Astrocyte (in vitro differentiated cells and primary cell): ENCODE results near the gene CLTCL1. TPM values are rescaled to one million over a fixed set of nuclear protein-coding genes. Genes with fewer than 3 reads are reported as not detected.

ENCODE experiments used
- DNase-seq: peaks from one replicate; pipeline ENCODE4 v3.0.0-alpha.2; 2010; ENCODE audit warnings: low read depth
- FAIRE-seq: peaks from 2 replicates; lab custom pipeline; 2011; peaks lifted over from hg19 to GRCh38; lab: Jason Lieb, UNC
- H2AFZ ChIP-seq: 2 replicates; pipeline ENCODE4 v1.6.0; 2012; ENCODE audit warnings: low read depth, low read length, inconsistent platforms
- H3K27ac ChIP-seq: 2 replicates; pipeline ENCODE4 v1.5.1; 2011; ENCODE audit warnings: low read depth, low read length, inconsistent platforms
- H3K27me3 ChIP-seq: 2 replicates; pipeline ENCODE4 v1.6.0; 2011; ENCODE audit warnings: low read length, inconsistent platforms; ENCODE audit not compliant: insufficient read depth
- H3K36me3 ChIP-seq: 2 replicates; pipeline ENCODE4 v1.5.1; 2011; ENCODE audit warnings: low read length, inconsistent platforms; ENCODE audit not compliant: insufficient read depth
- H3K4me1 ChIP-seq: 2 replicates; pipeline ENCODE4 v1.5.1; 2011; ENCODE audit warnings: low read length, inconsistent platforms; ENCODE audit not compliant: insufficient read depth
- H3K4me2 ChIP-seq: 2 replicates; pipeline ENCODE4 v1.6.0; 2012; ENCODE audit warnings: low read length, inconsistent platforms
- H3K4me3 ChIP-seq: 2 replicates; pipeline ENCODE4 v1.5.1; 2011; ENCODE audit warnings: low read depth, mild to moderate bottlenecking, low read length, inconsistent platforms; ENCODE audit not compliant: insufficient read depth
- H3K79me2 ChIP-seq: 2 replicates; pipeline ENCODE4 v1.6.0; 2012; ENCODE audit warnings: mild to moderate bottlenecking, low read length, inconsistent platforms; ENCODE audit not compliant: insufficient read depth
- H3K9ac ChIP-seq: 2 replicates; pipeline ENCODE4 v1.6.0; 2012; ENCODE audit warnings: mild to moderate bottlenecking, low read length, inconsistent platforms
- H3K9me3 ChIP-seq: 2 replicates; pipeline ENCODE4 v1.5.1; 2012; ENCODE audit warnings: low read depth, mild to moderate bottlenecking, low read length, inconsistent platforms; ENCODE audit not compliant: insufficient read depth
- H4K20me1 ChIP-seq: 2 replicates; pipeline ENCODE4 v1.6.0; 2012; ENCODE audit warnings: low read length, inconsistent platforms; ENCODE audit not compliant: insufficient read depth
- H3K27ac Mint-ChIP-seq: one replicate; pipeline ENCODE4 v1.8.0; 2021; ENCODE audit warnings: mild to moderate bottlenecking, mixed read lengths; ENCODE audit not compliant: unreplicated experiment
- H3K27me3 Mint-ChIP-seq: one replicate; pipeline ENCODE4 v1.8.0; 2021; ENCODE audit warnings: low read depth, mixed read lengths; ENCODE audit not compliant: unreplicated experiment
- H3K36me3 Mint-ChIP-seq: one replicate; pipeline ENCODE4 v1.8.0; 2021; ENCODE audit warnings: low read depth, mixed read lengths; ENCODE audit not compliant: unreplicated experiment
- H3K4me1 Mint-ChIP-seq: one replicate; pipeline ENCODE4 v1.8.0; 2021; ENCODE audit warnings: low read depth, mixed read lengths; ENCODE audit not compliant: unreplicated experiment
- H3K4me3 Mint-ChIP-seq: one replicate; pipeline ENCODE4 v1.8.0; 2021; ENCODE audit warnings: mild to moderate bottlenecking, moderate library complexity, mixed read lengths; ENCODE audit not compliant: unreplicated experiment
- H3K9me3 Mint-ChIP-seq: one replicate; pipeline ENCODE4 v1.8.0; 2021; ENCODE audit warnings: mild to moderate bottlenecking, mixed read lengths; ENCODE audit not compliant: unreplicated experiment
- CTCF ChIP-seq: IDR thresholded peaks from 2 replicates; pipeline ENCODE4 v1.5.1; 2011; ENCODE audit warnings: low read depth, mild to moderate bottlenecking, inconsistent platforms, low read length, moderate library complexity; ENCODE audit not compliant: insufficient read depth
- EZH2 ChIP-seq: IDR thresholded peaks from 2 replicates; pipeline ENCODE4 v1.6.1; 2012; ENCODE audit warnings: mild to moderate bottlenecking, low read length, inconsistent platforms; ENCODE audit not compliant: insufficient read depth
- total RNA-seq: library from RNA; stranded (reverse); gene quantifications from 2 replicates; pipeline ENCODE4 v1.2.1, GENCODE V29; 2021

The CLTCL1 gene
- total RNA-seq, 1 donor from 2014 or later, result 54.4 TPM

GRCh38 chr22:19194766-19195536 is 96.6 kb downstream of the CLTCL1 start:
- Histone ChIP-seq H3K79me2 (no peaks in the 10 kb centered on the region), H3K36me3 (no peaks in the 10 kb centered on the region), H3K4me1 (no peaks in the 10 kb centered on the region), H3K4me2 (no peak overlapping the region), H2AFZ (no peak overlapping the region), H3K27ac (no peak overlapping the region), H4K20me1 (no peaks in the 10 kb centered on the region), H3K27me3 (no peaks in the 10 kb centered on the region), H3K9ac (no peak overlapping the region), H3K9me3 (no peaks in the 10 kb centered on the region), H3K4me3 (no peak overlapping the region)
- Mint-ChIP-seq H3K36me3 (peaks cover 60% of the 10 kb centered on the region), H3K4me1 (peaks cover 7% of the 10 kb centered on the region), H3K27ac (no peak overlapping the region), H3K9me3 (peaks cover 2% of the 10 kb centered on the region), H3K27me3 (no peaks in the 10 kb centered on the region), H3K4me3 (no peak overlapping the region)
- FAIRE-seq (no peak), DNase-seq (no peak)
- TF ChIP-seq CTCF (no peak), EZH2 (no peak)

- Histone ChIP-seq H3K9ac (no peak overlapping the region), H4K20me1 (no peaks in the 10 kb centered on the region), H3K27ac (no peak overlapping the region), H3K36me3 (no peaks in the 10 kb centered on the region), H3K4me2 (no peak overlapping the region), H3K4me1 (no peaks in the 10 kb centered on the region), H3K4me3 (no peak overlapping the region), H3K9me3 (no peaks in the 10 kb centered on the region), H3K27me3 (no peaks in the 10 kb centered on the region), H2AFZ (no peak overlapping the region), H3K79me2 (no peaks in the 10 kb centered on the region)
- FAIRE-seq (no peak), DNase-seq (no peak)
- H3K36me3 Mint-ChIP-seq, result peaks cover 59% of the 10 kb centered on the region
- H3K4me1 Mint-ChIP-seq, result peaks cover 7% of the 10 kb centered on the region
- no peak overlapping the region for H3K4me3 Mint-ChIP-seq
- no peaks in the 10 kb centered on the region for H3K27me3 Mint-ChIP-seq
- TF ChIP-seq CTCF (no peak), EZH2 (no peak)
- H3K9me3 Mint-ChIP-seq, result peaks cover 2% of the 10 kb centered on the region
- H3K27ac Mint-ChIP-seq, result no peak overlapping the region
These were observed 97.6 kb downstream of the CLTCL1 start for GRCh38 chr22:19193879-19194278.
